Measurements from ENCODE around the gene PGBD5.
"Not testable (repeated sequence)": the region's sequence is repeated elsewhere in the genome, so short reads cannot be mapped to it uniquely, and the experiment has no call there.

The PGBD5 gene

GRCh38 chr1:230425252-230426091 is 660 bp downstream of the PGBD5 start:
- DNase-seq: no peak

- peak in 3 of 56 donors; percentile 28 to 50 (median 29) for DNase-seq
These were observed 1.5 kb downstream of the PGBD5 start for GRCh38 chr1:230424391-230425251.

GRCh38 chr1:230423951-230424350 is 2.2 kb downstream of the PGBD5 start:
- no peak for DNase-seq

GRCh38 chr1:230423261-230423660 is 2.9 kb downstream of the PGBD5 start:
- DNase-seq: peak in 1 of 56 donors; percentile 41

- DNase-seq: no peak
These were observed 3.7 kb downstream of the PGBD5 start for GRCh38 chr1:230422221-230422981.

GRCh38 chr1:230421481-230421880 is 4.7 kb downstream of the PGBD5 start:
- DNase-seq: no peak

- not testable (repeated sequence) for DNase-seq
These were observed 5.8 kb downstream of the PGBD5 start for GRCh38 chr1:230420372-230420771.

GRCh38 chr1:230416430-230416829 is 9.7 kb downstream of the PGBD5 start:
- DNase-seq: no peak

- DNase-seq: no peak
These were observed 10.6 kb downstream of the PGBD5 start for GRCh38 chr1:230415405-230416132.

GRCh38 chr1:230414694-230415093 is 11.4 kb downstream of the PGBD5 start:
- DNase-seq: no peak

GRCh38 chr1:230414102-230414501 is 12.0 kb downstream of the PGBD5 start:
- DNase-seq: no peak

- no peak for DNase-seq
These were observed 13.1 kb downstream of the PGBD5 start for GRCh38 chr1:230413061-230413460.

- no peak for DNase-seq
These were observed 17.2 kb downstream of the PGBD5 start for GRCh38 chr1:230408971-230409370.

- DNase-seq: no peak
These were observed 18.8 kb downstream of the PGBD5 start for GRCh38 chr1:230407351-230407750.

- not testable (repeated sequence) for DNase-seq
These were observed 19.4 kb downstream of the PGBD5 start for GRCh38 chr1:230406727-230407126.

- no peak for DNase-seq
These were observed 22.7 kb downstream of the PGBD5 start for GRCh38 chr1:230403442-230403841.

- no peak for DNase-seq
These were observed 24.3 kb downstream of the PGBD5 start for GRCh38 chr1:230401763-230402294.

GRCh38 chr1:230401101-230401500 is 25.0 kb downstream of the PGBD5 start:
- no peak for DNase-seq

- DNase-seq: no peak
These were observed 26.2 kb downstream of the PGBD5 start for GRCh38 chr1:230400007-230400344.

- DNase-seq: peak in 5 of 56 donors; percentile 31 to 53 (median 38)
These were observed 26.7 kb downstream of the PGBD5 start for GRCh38 chr1:230399321-230400006.

Data from amygdala (tissue), 56 donors.